GM19452 (cell line): ENCODE data around the gene CBY2.
"Not testable (repeated sequence)": the region's sequence is repeated elsewhere in the genome, so short reads cannot be mapped to it uniquely, and the experiment has no call there.

ENCODE experiments used
- ATAC-seq: cut with Tn5 transposase; IDR thresholded peaks from one replicate; pipeline ENCODE4 v1.9.1; 2021; ENCODE audit not compliant: unreplicated experiment

The CBY2 gene

GRCh38 chr13:45742985-45743384, 40.9 kb downstream of the CBY2 start:
- ATAC-seq: no peak

DNA sequence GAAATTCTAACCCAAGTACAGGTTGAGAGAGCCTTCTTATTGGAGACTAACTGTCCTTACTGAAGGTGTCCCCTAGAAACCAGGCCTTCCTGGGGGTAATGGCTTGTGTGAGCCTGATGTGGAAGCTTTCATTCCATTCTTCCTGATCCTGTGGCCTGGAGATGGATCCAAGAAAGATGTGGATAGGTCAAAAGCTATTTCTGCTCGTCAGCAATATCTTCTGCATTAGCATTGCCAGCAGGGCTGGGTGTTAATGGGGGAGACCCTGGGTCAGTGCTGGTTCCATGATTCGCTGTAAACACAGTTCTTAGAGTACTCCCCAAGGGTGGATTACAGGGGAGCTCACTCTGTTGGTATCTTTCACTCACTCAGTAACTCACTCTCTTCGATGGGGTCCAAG, 42.9 kb downstream of the CBY2 start:
- ATAC-seq: no peak

GRCh38 chr13:45747071-45747470, 45.0 kb downstream of the CBY2 start:
- ATAC-seq: no peak

DNA sequence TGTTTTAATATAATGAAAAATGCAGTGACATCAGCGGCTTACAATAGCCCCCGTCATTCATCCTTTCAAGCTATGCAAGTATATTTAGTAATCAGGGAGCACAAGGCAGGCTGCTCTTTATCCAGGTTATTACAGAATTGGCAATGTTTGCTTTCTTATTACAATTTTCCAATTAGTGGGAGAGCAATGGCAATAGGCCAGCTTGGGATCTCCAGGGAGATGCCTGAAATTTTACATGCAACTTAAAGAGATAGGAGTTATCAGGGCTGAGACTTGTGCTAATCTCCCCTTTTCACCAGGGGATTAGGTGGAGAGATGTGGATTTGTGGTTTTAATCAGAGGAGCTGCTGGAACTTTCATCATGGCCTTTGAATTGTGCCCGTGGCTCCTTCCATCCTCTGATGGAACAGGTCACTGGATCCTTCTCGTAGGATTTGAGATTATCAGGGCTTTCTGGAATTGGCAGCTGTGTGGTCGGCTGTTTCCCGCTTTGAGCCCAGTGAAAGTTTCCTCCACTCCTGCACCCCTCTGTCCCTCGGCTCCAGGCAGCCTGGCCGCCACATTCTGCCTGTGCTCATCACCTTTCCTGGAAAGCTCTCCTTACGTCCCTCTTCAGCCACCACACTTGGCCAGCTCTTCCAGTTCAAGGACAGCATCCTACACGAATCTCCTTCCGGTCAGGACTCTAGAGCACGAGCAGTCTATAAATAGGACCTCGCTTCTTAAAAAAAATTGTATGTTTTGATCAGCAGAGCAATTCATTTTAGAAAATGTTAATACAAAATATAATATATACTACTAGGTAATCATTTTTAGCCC, 47.0 kb downstream of the CBY2 start:
- ATAC-seq: no peak

DNA sequence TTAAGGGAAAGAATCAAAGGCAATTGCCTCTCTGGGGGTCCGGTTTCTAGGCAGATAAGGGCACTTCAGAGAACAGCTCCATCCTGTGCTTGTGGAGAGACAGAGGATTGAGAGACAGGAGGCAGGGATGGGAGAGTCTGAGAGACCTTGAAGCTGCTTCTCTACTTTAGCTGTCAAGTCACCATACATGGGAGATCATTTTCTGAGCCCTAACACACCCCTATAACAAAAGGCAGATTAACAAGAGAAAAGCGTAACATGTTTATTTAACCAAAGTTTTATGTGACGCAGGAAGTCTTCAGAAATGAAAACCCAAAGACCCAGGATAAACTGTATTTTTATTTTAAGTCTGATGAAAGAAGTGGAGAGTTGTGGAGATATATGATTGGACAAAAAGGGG, 48.4 kb downstream of the CBY2 start:
- no peak for ATAC-seq

GRCh38 chr13:45751885-45752284, 49.8 kb downstream of the CBY2 start:
- no peak for ATAC-seq

DNA sequence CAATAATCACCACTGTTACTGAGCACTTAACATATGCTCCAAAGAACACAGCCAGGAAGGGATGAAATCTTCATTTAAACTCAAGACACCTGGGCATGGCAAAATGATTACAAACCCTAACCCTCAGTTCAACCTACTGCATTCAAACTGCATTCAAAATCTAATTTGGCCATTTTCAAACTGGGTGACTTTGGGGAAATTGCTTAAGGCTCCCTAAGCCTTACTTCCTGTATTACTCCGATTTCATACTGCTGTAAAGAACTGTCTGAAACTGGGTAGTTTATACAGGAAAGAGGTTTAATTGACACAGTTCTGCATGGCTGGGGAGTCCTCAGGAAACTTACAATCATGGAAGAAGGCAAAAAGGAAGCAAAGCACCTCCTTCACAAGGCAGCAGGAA, 50.4 kb downstream of the CBY2 start:
- ATAC-seq: no peak

DNA sequence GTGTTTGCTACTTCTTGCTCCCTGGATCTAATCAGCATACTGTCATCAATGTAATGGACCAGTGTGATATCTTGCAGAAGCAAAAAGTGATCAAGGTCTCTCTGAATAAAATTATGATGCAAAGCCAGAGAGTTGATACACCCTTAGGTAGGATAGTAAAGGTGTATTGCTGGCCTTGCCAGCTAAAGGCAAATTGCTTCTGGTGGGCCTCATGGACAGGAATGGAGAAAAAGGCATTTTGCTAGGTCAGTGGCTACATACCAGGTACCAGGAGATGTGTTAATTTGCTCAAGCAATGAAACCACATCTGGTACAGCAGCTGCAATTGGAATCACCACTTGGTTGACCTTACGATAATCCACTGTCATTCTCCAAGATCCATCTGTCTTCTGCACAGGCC, 54.4 kb downstream of the CBY2 start:
- ATAC-seq: not testable (repeated sequence)

DNA sequence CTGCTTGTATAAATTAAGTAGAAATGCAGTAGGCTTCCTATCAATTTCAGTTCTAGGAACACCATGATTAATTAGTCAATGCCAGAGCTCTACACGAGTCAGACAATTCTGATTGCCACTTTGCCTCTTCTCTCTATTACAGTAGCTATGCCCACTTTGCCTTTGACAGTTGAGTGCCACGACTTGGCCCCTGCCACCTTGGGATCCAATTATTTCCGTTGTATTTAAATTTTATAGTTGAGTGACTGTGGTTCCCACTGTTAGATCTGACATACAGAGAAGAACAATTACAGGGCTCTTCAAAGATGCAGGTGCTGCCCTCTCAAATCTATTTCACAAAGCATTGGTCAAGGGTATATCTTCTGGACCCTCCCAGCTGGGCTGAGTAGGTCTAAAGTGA, 55.5 kb downstream of the CBY2 start:
- not testable (repeated sequence) for ATAC-seq

GRCh38 chr13:45763419-45763818, 61.3 kb downstream of the CBY2 start:
- ATAC-seq: no peak
